H1 (cell line): ENCODE results near the gene SUSD1. TPM values are rescaled to one million over a fixed set of nuclear protein-coding genes. Genes with fewer than 3 reads are reported as not detected.

Experiments
- BRCA1 ChIP-seq: IDR thresholded peaks from 2 replicates; pipeline ENCODE4 v1.6.1; 2012; ENCODE audit warnings: low read depth, low read length, improper control_type of control experiment
- CEBPB ChIP-seq: IDR thresholded peaks from 2 replicates; pipeline ENCODE4 v1.6.1; 2012; ENCODE audit warnings: low read depth, low read length
- FOSL1 ChIP-seq: IDR thresholded peaks from 2 replicates; pipeline ENCODE4 v1.6.1; 2011; ENCODE audit warnings: mild to moderate bottlenecking, low read depth, low read length, moderate library complexity; ENCODE audit not compliant: insufficient read depth
- JUN ChIP-seq: IDR thresholded peaks from 2 replicates; pipeline ENCODE4 v1.6.1; 2011; ENCODE audit warnings: low read depth, mild to moderate bottlenecking, improper control_type of control experiment, low read length
- POLR2AphosphoS5 ChIP-seq: IDR thresholded peaks from 2 replicates; pipeline ENCODE4 v1.6.1; 2011; ENCODE audit warnings: low read depth, low read length
- POU5F1 ChIP-seq: IDR thresholded peaks from 2 replicates; pipeline ENCODE4 v1.6.1; 2011; ENCODE audit warnings: low read depth, mild to moderate bottlenecking, low read length, moderate library complexity
- RFX5 ChIP-seq: IDR thresholded peaks from 2 replicates; pipeline ENCODE4 v1.6.1; 2011; ENCODE audit warnings: low read depth, low read length, improper control_type of control experiment, borderline replicate concordance
- SRF ChIP-seq: IDR thresholded peaks from 2 replicates; pipeline ENCODE4 v1.6.1; 2011; ENCODE audit warnings: mild to moderate bottlenecking, low read depth, low read length, moderate library complexity
- polyA plus RNA-seq, 7 experiments: library from polyadenylated mRNA; depleted of rRNA in 3 of 7; stranded (reverse) in 5 of 7; unstranded in 2 of 7; fragments of >200 nt in 5 of 7; fragments of 200-250 nt in 2 of 7; gene quantifications; 1 replicate in 5 of 7; 2 replicates in 1 of 7; 4 replicates in 1 of 7; pipeline versions ENCODE4 v1.2.1 to v1.2.3, GENCODE V29; 2011 to 2013; ENCODE audit warnings: missing spikeins in 2 of 7, mixed read lengths in 2 of 7
- total RNA-seq: library from RNA; stranded (reverse); fragmentation: NEBNext Ultra II Directional; extraction: Animal tissue kit (Norgen Biotek cat#: 25700); gene quantifications from 2 replicates; pipeline ENCODE4 v1.2.1, GENCODE V29; 2021
- TF ChIP-seq, protein P1 (sequence below): fragments of 300-600 bp; sonication (generic); IDR thresholded peaks from 2 replicates; pipeline ENCODE4 v1.7.1; 2012; ENCODE audit warnings: low read length, moderate library complexity, mild to moderate bottlenecking, inconsistent platforms; ENCODE audit not compliant: insufficient replicate concordance

SUSD1 gene
- total and polyA plus RNA-seq, 2 of the 8 experiments (the other 6 are each of a cell fraction or from before 2014, with no cell fraction given), result 2.8 to 7.2 TPM

DNA sequence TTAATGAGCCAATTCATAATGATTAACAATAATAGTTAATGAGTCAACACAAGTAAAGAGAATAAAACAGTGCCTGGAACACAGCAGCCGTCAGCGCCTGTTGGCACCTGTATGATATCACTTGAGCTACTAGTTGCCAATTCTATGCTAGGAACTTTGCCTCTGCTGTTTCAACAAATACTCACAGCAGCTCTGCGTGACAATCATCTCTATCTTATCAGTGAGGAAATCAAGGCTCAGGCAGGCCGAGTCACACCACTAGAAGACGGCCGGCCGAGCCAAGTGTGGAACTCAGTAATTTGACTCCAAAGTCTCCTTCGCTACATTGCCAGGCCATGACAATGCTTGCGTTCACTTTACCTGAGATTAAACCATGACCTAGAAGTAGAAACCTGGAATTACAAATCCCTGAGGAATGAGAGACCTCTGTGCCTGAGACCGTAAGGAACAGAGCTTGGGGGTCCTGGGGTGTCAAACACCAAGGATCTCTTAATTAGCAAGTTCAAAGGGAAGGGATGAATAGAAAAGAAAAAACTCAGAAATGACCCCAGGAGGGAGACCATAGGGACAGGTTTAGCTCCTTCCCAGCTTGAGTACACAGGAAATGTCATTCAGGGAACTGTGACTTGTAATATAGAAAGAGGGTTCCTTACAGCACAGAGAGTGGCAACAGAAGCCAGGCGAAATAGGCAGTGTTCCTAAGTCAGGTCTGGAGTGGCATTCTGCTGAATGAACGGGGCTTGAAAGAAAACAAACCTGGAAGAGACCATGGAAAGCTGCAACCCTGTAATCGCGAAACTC lies 109.1 kb downstream of the SUSD1 start (continued):
- TF ChIP-seq, protein P1, sequence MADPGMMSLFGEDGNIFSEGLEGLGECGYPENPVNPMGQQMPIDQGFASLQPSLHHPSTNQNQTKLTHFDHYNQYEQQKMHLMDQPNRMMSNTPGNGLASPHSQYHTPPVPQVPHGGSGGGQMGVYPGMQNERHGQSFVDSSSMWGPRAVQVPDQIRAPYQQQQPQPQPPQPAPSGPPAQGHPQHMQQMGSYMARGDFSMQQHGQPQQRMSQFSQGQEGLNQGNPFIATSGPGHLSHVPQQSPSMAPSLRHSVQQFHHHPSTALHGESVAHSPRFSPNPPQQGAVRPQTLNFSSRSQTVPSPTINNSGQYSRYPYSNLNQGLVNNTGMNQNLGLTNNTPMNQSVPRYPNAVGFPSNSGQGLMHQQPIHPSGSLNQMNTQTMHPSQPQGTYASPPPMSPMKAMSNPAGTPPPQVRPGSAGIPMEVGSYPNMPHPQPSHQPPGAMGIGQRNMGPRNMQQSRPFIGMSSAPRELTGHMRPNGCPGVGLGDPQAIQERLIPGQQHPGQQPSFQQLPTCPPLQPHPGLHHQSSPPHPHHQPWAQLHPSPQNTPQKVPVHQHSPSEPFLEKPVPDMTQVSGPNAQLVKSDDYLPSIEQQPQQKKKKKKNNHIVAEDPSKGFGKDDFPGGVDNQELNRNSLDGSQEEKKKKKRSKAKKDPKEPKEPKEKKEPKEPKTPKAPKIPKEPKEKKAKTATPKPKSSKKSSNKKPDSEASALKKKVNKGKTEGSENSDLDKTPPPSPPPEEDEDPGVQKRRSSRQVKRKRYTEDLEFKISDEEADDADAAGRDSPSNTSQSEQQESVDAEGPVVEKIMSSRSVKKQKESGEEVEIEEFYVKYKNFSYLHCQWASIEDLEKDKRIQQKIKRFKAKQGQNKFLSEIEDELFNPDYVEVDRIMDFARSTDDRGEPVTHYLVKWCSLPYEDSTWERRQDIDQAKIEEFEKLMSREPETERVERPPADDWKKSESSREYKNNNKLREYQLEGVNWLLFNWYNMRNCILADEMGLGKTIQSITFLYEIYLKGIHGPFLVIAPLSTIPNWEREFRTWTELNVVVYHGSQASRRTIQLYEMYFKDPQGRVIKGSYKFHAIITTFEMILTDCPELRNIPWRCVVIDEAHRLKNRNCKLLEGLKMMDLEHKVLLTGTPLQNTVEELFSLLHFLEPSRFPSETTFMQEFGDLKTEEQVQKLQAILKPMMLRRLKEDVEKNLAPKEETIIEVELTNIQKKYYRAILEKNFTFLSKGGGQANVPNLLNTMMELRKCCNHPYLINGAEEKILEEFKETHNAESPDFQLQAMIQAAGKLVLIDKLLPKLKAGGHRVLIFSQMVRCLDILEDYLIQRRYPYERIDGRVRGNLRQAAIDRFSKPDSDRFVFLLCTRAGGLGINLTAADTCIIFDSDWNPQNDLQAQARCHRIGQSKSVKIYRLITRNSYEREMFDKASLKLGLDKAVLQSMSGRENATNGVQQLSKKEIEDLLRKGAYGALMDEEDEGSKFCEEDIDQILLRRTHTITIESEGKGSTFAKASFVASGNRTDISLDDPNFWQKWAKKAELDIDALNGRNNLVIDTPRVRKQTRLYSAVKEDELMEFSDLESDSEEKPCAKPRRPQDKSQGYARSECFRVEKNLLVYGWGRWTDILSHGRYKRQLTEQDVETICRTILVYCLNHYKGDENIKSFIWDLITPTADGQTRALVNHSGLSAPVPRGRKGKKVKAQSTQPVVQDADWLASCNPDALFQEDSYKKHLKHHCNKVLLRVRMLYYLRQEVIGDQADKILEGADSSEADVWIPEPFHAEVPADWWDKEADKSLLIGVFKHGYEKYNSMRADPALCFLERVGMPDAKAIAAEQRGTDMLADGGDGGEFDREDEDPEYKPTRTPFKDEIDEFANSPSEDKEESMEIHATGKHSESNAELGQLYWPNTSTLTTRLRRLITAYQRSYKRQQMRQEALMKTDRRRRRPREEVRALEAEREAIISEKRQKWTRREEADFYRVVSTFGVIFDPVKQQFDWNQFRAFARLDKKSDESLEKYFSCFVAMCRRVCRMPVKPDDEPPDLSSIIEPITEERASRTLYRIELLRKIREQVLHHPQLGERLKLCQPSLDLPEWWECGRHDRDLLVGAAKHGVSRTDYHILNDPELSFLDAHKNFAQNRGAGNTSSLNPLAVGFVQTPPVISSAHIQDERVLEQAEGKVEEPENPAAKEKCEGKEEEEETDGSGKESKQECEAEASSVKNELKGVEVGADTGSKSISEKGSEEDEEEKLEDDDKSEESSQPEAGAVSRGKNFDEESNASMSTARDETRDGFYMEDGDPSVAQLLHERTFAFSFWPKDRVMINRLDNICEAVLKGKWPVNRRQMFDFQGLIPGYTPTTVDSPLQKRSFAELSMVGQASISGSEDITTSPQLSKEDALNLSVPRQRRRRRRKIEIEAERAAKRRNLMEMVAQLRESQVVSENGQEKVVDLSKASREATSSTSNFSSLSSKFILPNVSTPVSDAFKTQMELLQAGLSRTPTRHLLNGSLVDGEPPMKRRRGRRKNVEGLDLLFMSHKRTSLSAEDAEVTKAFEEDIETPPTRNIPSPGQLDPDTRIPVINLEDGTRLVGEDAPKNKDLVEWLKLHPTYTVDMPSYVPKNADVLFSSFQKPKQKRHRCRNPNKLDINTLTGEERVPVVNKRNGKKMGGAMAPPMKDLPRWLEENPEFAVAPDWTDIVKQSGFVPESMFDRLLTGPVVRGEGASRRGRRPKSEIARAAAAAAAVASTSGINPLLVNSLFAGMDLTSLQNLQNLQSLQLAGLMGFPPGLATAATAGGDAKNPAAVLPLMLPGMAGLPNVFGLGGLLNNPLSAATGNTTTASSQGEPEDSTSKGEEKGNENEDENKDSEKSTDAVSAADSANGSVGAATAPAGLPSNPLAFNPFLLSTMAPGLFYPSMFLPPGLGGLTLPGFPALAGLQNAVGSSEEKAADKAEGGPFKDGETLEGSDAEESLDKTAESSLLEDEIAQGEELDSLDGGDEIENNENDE, result no peak
- TF ChIP-seq SRF (no peak), JUN (no peak), FOSL1 (no peak), BRCA1 (no peak), RFX5 (no peak), CEBPB (no peak), POLR2AphosphoS5 (no peak), POU5F1 (no peak)
